ENCODE results near the gene EPSTI1.
"Not testable (repeated sequence)": the region's sequence is repeated elsewhere in the genome, so short reads cannot be mapped to it uniquely, and the experiment has no call there.

Gene EPSTI1

GRCh38 chr13:42891591-42891990 lies 100.5 kb downstream of the EPSTI1 start:
- no peak for DNase-seq

DNA sequence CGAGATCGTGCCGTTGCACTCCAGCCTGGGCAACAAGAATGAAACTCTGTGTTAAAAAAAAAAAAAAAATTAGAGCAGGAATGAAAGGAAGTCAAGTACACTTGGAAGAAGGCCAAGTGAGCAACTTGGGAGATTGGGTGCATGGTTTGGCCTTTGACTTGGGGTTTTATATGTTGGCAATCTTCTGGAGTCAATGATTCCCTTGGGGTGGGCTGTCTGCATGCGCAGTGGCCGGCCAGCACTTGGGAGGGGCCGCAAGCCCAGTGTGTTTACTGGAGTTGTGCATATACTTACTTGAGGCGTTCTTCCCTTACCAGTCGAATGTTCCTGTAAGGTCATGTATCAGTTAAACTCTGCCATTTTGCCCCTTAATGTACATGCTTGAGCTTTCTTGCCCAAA lies 106.7 kb downstream of the EPSTI1 start:
- no peak for DNase-seq

GRCh38 chr13:42883771-42884467 lies 108.1 kb downstream of the EPSTI1 start:
- DNase-seq, result no peak

DNA sequence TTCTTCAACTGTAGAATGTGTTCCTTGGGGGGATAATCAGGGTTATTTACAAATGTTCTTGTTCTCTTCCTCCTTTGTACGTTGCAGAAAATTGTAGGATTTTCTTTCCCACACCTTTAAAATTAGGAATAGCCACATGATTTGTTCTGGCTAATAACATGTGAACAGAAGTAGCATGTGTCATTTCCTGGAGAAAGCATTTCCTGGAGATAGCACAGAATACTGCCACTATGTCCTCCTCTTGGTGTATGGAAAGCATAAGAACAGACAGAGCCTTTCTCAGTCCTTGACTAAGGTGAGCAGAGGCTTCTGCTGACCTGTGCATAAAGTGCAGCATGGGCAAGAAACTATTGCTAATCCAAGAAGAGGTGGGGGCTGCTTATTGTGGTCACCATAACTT lies 108.9 kb downstream of the EPSTI1 start:
- DNase-seq, result no peak

DNA sequence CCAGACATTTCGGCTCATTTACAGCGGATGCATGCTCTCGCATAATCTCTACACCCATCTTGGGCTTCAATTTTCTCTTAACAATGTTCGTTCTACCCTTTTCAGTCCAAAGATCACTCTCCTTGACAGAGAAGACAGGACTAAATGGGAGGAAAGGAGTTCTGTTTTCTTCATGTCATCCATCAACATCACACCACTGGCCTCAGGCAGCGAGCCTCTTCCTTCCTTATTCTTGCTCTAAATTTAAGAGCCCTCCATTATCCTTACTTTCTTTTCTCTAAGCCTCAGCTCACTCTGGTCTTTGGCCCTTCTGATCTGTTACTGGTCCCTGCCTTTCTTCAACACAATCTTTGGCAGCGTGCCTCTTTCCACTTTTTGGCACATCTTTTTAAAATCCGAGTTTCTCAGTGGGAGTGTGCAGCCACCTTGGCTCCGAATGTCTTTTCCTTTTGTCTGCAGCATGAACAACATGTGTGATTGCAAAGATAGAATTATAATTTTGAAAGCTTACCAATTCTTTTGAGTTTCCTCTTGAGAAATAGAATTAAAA lies 111.9 kb downstream of the EPSTI1 start:
- DNase-seq, result no peak

GRCh38 chr13:42878721-42879120 lies 113.3 kb downstream of the EPSTI1 start:
- no peak for DNase-seq

- no peak for DNase-seq
These were observed 115.0 kb downstream of the EPSTI1 start for GRCh38 chr13:42876887-42877545.

- DNase-seq, result no peak
These were observed 115.7 kb downstream of the EPSTI1 start for GRCh38 chr13:42876270-42876714.

- no peak for DNase-seq
These were observed 116.4 kb downstream of the EPSTI1 start for GRCh38 chr13:42875475-42876269.

GRCh38 chr13:42874221-42874620 lies 117.8 kb downstream of the EPSTI1 start:
- DNase-seq, result no peak

DNA sequence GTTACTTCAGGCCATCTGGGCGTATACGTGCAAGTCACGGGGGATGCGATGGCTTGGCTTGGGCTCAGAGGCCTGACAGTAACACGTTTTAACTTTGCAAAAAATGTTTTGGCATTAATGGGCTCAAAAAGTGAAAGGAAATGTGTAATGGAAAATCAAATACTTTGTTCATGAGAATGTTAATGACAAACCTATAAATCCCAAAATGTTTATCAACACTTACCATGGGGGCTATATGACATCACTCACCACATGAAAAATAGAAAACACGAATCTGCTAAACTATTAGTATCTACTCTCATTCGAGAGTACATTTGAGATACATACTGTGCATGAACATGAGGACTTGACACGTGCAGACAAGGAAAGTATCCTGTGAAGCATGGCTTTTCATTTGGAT lies 119.0 kb downstream of the EPSTI1 start:
- DNase-seq, result no peak

GRCh38 chr13:42867232-42867631 lies 124.8 kb downstream of the EPSTI1 start:
- no peak for DNase-seq

- no peak for DNase-seq
These were observed 126.3 kb downstream of the EPSTI1 start for GRCh38 chr13:42865768-42866102.

- no peak for DNase-seq
These were observed 126.9 kb downstream of the EPSTI1 start for GRCh38 chr13:42864952-42865767.

GRCh38 chr13:42862370-42862769 lies 129.7 kb downstream of the EPSTI1 start:
- DNase-seq, result not testable (repeated sequence)

- DNase-seq, result no peak
These were observed 131.6 kb downstream of the EPSTI1 start for GRCh38 chr13:42860485-42860884.

DNA sequence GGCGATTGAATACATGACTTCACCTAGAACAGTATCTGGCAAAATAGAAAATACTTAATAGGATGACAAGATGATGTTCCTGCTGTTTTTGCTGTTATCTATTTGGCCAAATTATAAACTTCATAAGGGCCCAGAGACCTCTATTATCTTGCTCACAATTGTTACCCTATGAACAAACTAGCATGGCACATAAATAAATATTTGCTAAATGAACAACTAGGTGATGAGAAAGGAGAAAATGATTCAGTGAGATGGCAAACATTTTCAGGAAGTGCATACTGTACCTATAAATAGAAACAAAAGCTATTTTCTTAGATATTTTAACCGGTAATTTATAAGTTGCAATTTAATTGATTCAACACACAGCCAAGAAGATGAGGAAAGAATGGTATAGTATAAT lies 132.3 kb downstream of the EPSTI1 start:
- DNase-seq, result no peak

GRCh38 chr13:42855410-42855809 lies 136.6 kb downstream of the EPSTI1 start:
- DNase-seq, result no peak

DNA sequence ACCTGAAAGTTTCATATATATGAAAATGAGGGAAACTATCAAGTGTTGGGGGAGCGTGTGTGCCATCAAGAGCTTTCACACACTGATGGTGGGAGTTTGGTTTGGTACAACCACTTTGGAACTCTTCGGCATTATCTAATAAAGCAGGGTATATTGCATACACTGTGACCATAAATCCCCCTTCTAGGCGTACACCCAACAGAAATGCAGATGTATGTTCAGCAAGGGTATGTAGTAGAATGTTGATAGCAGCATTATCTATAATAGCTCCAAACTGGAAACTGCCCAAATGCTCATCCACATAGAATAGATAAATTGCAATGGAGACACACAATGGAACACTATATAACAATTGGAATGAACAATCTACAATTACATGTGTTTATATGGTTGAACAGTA lies 139.9 kb downstream of the EPSTI1 start:
- no peak for DNase-seq

GRCh38 chr13:42849200-42849599 lies 142.8 kb downstream of the EPSTI1 start:
- no peak for DNase-seq

DNA sequence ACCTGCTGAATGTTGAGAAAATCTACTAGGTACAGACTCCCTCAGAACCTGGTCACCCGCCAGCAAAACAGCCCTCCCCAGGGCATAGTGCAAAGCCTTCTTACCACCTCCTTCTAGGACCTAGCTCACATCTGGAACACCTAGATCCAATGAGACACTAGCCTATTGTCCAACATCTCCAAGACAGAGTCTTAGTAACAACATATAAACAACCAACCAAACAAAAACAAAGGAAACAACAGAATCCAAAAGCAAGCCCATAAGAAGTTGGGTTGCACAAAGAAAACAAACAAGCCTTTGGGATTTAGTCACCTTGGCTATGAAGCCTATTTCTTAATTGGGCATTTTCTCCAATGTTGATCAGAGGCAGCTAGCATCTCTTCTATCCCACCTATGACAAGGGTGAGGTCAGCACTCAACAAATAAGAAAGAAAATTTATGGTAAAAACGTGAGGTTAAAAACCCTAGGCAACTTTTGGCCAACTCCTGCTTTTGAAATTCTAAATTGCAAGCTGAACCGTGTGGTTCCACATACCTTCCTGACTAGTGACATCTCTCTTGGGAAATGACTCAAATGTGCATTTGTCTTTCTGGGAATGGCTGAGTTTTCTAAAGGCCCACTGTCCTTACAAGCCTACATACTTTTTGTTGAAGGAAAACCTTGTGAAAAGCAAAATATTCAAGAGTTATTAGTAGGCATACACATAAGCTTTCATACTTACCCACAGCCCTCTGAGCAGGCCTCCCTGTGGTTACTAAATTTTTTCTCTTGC lies 144.0 kb downstream of the EPSTI1 start:
- DNase-seq, result no peak

All from NCI-H2029 treated with DMSO at 0.1 percent for 48 hours (cell line).